Endometrial microvascular endothelial cells (primary cell): ENCODE data around the gene NUP54. TPM values are rescaled to one million over a fixed set of nuclear protein-coding genes. Genes with fewer than 3 reads are reported as not detected.

ENCODE experiments used
- in situ Hi-C: cut with HindIII; loops from 2 replicates; pipeline ENCODE4 v1.10.0; 2017; ENCODE audit warnings: low sequenced_read_pairs, low pct_unique_long_range_greater_than_20kb; ENCODE audit errors: inconsistent ontology term
- total RNA-seq: library from RNA; depleted of rRNA; stranded (reverse); fragments of >200 nt; gene quantifications from one replicate; pipeline ENCODE4 v1.2.3, GENCODE V29; 2015; ENCODE audit errors: inconsistent ontology term

The NUP54 gene
- total RNA-seq, 1 donor from 2014 or later: 51.9 TPM

DNA sequence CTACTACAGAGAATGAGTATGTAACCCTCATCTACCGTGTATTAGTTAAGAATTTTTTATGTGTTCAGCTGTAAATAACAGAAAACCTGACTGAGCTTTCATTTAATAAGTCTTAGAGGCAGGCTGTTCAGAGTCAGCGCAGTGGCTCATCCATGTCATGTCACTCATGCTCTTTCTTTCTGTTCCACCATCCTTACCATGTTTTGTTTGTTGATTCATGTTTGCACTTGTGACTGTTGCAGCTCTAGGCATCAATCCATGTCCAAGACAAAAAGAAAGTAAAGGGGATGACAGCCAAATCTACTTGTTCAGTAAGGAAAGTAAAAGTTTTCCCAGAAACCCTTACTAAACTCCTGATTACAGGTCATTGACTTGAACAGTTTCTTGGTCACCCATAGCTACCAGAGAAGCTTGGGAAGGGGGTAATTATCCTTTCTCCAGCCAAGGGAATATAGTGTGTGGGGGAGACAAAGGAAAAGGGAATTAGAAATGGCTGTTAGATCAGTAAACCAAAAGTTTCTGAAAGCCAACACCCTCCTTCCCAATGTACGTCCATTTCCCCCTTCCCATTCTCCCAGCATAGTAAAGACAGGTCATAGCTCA, 64.7 kb downstream of the NUP54 start:
- in situ Hi-C loops: no loop called here

DNA sequence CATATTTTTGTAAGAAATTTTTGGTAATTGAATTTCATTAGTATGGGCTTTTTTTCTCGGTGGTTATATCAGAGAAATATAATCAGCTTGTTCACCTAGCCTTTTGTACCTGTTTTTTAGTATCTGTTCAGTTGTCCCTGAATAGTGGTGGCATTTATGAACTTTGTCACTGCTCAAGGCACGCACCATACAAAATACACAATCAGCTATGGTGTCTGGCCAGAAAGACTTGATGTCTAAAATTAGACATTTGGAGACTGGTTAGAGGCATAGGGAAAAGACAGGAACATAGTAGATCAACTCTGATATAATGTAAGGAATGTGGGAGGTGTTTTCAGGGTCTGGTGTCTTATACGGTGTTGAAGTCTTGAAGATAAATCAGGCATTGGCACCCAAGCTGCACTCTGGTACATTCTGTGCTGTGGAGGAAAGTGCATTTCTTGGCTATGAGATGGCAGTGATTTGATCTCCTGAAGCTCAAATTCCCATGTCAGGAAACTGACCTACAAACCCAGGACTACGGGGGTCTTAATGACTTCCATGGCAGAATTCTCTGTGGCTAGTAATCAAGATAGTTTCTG, 70.1 kb downstream of the NUP54 start:
- in situ Hi-C loops: no loop called here

DNA sequence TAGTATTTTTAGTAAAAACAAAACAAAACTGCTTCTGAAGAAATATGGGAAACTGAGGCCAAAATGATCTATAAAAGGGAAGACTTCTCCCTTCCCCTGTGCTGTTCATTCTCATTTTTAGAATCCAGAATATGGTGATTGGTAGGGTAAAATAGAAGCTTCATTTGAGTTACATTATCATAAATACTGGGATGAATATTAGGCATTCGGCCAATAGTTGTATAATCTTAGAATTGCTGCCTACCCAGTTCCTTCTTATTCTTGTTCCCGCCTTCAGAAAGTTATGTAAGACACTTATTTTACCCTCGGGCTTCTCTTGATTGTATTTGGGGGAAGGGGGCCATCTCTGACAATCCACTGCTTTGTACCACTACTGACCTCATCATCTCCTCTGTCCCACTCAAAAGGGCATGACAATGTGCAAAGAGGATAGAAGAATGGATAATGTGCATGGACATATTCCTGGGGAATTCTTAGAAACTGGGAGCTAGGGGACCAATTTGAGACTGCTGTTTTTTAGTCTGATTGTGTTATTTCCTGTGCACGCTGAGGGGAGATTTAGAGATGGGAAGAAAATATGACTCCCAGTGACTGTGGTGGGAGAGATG, 73.1 kb downstream of the NUP54 start:
- in situ Hi-C loops: no loop called here

DNA sequence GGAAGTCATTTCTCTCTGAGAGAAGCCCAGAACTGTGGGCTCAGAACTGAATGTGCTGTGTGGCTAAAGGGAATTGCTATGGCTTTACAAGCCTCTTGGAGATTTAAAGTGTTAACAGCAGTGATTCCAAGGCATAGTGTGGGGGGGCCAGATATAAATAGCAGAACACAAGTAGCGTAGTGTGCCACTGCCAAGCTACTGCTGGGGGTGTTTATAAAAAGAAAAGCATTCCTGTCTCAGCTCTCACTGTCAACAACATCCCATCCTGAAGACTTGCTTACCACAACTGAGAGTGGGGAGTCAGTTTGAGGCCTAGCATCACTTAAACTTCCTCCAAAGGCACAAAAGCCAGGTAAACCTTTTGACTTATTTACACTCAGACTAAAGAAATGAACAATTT, 73.7 kb downstream of the NUP54 start, which contains the start of gene ART3:
TSS of gene ART3 (plus strand) at position 242 of the 400 bp plus-strand sequence. CDS start 1,181 bp downstream, outside the sequence.
- in situ Hi-C loops: no loop called here

DNA sequence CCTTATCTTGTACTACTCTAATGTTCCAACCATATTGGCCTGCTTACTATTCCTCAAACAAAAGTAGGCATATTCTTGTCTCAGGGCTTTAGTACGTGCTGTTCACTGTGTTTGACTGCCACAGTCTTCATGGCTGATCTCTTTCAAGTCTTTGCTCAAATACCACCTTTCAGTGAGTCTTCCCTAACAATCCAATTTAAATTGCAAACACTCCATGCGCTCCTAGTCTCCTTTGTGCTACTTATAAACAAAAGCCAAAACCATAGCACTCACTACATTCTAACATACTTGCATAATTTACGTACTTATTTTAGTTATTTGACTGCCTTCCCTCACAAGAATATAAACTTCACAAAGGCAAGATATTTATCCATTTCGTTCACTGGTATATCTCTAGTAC, 75.4 kb downstream of the NUP54 start:
- in situ Hi-C loops: no loop called here

DNA sequence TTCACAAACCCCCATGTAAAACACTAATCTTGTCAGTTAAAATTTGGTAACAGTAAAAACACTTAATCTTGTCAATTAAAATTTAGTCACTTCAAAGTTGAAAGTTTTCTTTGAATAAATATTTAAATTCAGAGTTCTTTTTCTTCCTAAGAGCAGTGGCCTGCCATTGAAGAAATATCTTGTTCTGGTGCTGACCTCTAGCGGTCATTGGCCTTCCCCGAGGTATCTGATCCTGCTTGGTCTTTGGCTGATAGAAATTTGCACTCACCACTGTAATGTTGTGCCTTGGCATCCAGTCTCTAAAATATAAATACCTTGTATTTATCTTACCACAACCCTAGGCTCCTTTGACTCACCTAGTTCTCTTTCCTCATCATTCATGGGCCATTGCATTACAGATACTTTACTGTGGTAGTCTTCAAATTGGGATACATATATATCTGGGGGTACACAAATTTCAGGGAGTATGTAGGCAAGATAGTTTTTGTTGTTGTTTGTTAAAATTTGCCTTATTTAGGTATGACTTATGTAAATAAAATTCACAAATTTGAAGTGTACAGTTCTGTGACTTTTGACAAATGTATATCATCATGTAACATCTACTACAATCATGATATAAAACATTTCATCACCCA, 80.4 kb downstream of the NUP54 start:
- in situ Hi-C loops: no loop called here

DNA sequence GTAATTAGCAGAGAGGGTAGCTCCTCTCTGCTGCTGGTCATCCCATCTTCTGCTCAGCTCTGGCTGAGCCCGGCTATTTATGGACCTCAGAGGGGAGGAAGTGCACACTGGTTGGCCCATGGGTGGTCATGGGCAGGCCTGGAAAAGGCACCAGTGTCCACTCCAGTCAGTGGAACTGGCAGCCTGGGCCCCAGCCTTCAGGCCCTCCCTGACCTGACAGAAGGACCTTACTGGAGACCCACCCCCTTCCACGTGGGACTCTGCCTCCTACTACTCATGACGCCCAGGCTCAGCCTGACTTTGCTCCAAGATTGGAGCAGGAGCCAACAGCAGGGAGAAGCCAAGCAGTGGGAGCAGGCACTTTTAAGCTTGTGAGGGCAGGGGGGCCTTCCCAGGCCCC, 81.7 kb downstream of the NUP54 start:
- in situ Hi-C loops: no loop called here

Other genes with a start within 250 kb of the NUP54 start
- gene PPEF2, start 245.9 kb downstream of the NUP54 start, total RNA-seq: not detected
- 122 TPM for gene NAAA, start 207.4 kb downstream of the NUP54 start, total RNA-seq
- gene SDAD1, start 157.5 kb downstream of the NUP54 start, total RNA-seq: 26.7 TPM
- not detected for gene CXCL9, start 140.9 kb downstream of the NUP54 start, total RNA-seq
- gene CXCL10, start 124.9 kb downstream of the NUP54 start, total RNA-seq: 2.2 TPM
- 1.3 TPM for gene CXCL11, start 112.3 kb downstream of the NUP54 start, total RNA-seq
- gene ART3, start 73.7 kb downstream of the NUP54 start, total RNA-seq: not detected
- gene SCARB2, start 65.4 kb upstream of the NUP54 start, total RNA-seq: 132 TPM
- gene FAM47E, start 103.3 kb upstream of the NUP54 start, total RNA-seq: not detected
- 0.74 TPM for gene STBD1, start 158.3 kb upstream of the NUP54 start, total RNA-seq